Choroid plexus epithelial cell (primary cell): ENCODE results near the gene NTRK3.

ENCODE experiments used
- DNase-seq: peaks from one replicate; pipeline ENCODE4 v3.0.0-alpha.2; 2010; ENCODE audit warnings: low read depth
- H3K4me3 ChIP-seq: 2 replicates; pipeline ENCODE4 v1.5.1; 2011; ENCODE audit warnings: low read depth, mild to moderate bottlenecking, control low read depth, low read length, moderate library complexity
- TF ChIP-seq, protein P1 (sequence below): conservative IDR thresholded peaks from 2 replicates; pipeline ENCODE4 v1.5.1; 2011; ENCODE audit warnings: low read depth, mild to moderate bottlenecking, control low read depth, inconsistent platforms, low read length, moderate library complexity

The NTRK3 gene

DNA sequence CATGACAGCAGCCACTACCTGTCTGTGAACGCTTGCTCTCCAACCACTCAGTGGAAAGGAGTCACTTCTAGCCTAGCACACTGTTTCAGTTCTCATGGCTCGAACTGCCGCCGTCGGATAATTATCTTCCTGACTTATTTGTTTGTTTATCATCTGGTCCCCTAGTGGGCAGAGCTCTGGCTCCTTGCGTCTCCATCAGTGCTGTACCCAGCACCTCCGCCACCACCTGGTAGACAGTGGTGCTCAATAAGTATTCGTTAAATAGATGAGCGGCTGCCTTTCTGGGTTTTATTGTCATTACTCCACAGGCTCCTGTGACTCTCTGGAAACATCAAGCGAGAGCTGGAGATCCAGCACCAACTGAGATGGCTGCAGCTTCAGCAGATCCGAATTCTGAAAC lies 297.5 kb downstream of the NTRK3 start:
- TF ChIP-seq, protein P1, sequence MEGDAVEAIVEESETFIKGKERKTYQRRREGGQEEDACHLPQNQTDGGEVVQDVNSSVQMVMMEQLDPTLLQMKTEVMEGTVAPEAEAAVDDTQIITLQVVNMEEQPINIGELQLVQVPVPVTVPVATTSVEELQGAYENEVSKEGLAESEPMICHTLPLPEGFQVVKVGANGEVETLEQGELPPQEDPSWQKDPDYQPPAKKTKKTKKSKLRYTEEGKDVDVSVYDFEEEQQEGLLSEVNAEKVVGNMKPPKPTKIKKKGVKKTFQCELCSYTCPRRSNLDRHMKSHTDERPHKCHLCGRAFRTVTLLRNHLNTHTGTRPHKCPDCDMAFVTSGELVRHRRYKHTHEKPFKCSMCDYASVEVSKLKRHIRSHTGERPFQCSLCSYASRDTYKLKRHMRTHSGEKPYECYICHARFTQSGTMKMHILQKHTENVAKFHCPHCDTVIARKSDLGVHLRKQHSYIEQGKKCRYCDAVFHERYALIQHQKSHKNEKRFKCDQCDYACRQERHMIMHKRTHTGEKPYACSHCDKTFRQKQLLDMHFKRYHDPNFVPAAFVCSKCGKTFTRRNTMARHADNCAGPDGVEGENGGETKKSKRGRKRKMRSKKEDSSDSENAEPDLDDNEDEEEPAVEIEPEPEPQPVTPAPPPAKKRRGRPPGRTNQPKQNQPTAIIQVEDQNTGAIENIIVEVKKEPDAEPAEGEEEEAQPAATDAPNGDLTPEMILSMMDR = peak; percentile 12
- DNase-seq = no peak
- no peak overlapping the region for H3K4me3 ChIP-seq

DNA sequence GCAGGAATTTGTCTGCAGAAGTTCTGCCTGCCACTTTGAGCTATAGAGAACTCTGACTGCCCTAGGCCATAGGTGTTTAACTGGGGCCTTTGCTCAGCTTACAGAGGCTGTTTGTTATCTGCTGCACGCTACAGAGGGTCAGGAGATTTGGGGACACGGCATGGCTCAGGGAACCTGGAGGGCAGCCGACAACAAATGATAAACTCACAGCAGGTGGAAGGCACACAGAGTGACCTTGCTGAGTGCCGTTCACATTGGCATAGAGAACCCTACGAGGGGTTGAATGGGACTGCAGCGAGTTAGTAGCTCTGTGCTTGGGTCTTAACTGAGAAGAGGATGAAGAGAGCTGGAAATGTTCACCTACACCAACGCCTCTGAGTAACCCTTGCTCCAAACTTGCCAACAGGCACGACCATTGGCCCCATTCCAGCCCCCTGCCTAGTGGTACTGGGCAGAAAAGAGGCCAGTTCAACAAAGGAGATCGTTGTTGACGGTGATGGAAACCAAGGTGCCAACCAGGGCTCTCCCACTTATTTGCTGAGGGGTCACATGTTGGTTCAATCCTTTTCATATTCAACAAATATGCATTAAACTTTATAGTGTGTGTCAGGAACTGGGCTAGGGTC lies 301.1 kb downstream of the NTRK3 start:
- TF ChIP-seq, protein P1 = no peak
- DNase-seq = no peak

DNA sequence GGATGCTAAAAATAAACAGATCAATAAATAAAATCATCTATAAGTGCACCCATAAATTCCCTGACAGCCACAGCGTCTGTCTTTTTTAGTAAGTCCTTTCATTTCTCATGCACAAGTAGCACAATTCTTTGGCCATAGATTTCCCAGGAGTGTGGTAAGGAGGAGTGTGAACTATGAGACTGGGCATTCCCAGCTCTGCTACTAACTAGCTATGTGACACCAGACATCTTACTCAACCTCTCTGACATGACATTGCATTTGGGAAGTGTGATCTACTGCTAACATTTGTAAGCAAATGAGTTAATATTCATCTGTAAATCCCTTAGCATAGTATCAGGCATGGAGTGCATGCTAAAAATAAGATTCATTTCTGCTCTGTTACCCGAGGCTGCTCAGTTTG lies 301.7 kb downstream of the NTRK3 start:
- TF ChIP-seq, protein P1 = no peak
- no peak overlapping the region for H3K4me3 ChIP-seq
- DNase-seq = no peak

More for the DNA sequence above, 301.1 kb downstream of the NTRK3 start:
- no peak overlapping the region for H3K4me3 ChIP-seq

- no peak overlapping the region for H3K4me3 ChIP-seq
- DNase-seq = no peak
- TF ChIP-seq, protein P1 = no peak
These were observed 303.7 kb downstream of the NTRK3 start for GRCh38 chr15:87952736-87953287.

DNA sequence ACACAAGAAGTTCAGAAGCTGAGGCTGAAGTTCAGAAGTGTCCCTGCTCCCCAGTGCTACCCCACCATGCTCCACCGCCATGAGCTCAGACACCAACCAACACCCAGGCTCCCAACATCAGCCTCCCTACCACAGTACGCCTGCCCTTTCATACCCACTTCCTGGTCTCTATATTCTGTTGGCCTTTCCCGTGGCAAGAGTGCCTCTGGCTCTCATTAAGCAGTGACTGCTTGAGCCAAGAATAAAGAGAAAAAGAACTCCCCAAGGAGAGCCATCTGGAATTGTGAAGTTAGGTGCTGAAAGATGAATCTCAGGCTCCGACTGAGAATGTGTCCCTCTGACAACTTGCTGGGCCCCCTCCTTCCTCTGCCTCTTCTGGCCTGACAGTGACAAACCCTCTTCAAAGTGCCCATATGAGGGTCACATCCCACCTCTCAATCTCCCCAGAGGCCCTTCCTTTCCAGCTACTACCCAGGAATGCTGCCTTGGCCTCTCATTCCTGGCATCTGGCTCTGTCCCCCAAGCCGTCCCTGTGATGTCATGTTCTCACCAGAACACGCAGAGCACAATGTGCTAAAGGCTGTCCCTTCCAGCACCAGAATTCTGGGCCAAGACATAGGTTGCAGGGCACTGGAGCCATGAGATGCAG lies 306.8 kb downstream of the NTRK3 start:
- DNase-seq = no peak
- TF ChIP-seq, protein P1 = no peak
- no peak overlapping the region for H3K4me3 ChIP-seq

- DNase-seq = peak; percentile 18
- TF ChIP-seq, protein P1 = no peak
- no peak overlapping the region for H3K4me3 ChIP-seq
These were observed 307.4 kb downstream of the NTRK3 start for GRCh38 chr15:87949151-87949574.
